ENCODE results near the gene ASCL5. TPM values are rescaled to one million over a fixed set of nuclear protein-coding genes. Genes with fewer than 3 reads are reported as not detected.

ASCL5 gene
- polyA plus RNA-seq, 1 donor (not counting 4 experiments of a cell fraction or from before 2014, with no cell fraction given), result not detected

DNA sequence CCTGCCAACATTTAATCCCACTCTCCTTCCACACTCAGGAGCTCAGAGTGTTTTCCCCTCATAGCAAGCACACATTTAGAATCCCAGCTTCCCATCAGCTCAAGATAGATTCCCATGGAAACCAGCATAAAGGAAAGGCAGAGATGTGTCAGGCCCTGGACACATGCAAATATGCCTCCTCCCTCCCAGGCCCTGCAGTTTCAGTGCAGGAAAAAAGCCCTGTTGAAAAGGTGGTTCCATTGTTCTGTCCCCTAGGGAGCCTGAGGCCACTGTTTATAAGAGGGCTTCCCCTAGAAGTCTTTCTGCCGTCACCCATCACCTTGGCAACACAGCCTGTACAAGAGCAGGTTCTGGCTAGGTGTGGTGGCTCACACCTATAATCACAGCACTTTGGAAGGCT, 18.4 kb downstream of the ASCL5 start:
- Histone ChIP-seq H4K20me1 (ENCODE audit: control insufficient read depth, extremely low read depth, insufficient read depth, low read length) (no peaks in the 10 kb centered on the region), H3K36me3 (ENCODE audit: control insufficient read depth in 2 of 2, extremely low read depth in 1 of 2, insufficient read depth in 2 of 2, low read length in 2 of 2) (no peaks in the 10 kb centered on the region), H3K27me3 (ENCODE audit: control insufficient read depth, extremely low read depth, insufficient read depth, low read length) (peaks cover 6% of the 10 kb centered on the region), H3K79me2 (ENCODE audit: control insufficient read depth, insufficient read depth, low read length) (no peaks in the 10 kb centered on the region), H3K9me3 (ENCODE audit: control insufficient read depth, low read depth, low read length) (no peaks in the 10 kb centered on the region), H3K4me2 (ENCODE audit: control insufficient read depth, extremely low read depth, insufficient read depth, low read depth, low read length) (no peak overlapping the region), H2AFZ (ENCODE audit: control insufficient read depth, low read length) (no peak overlapping the region), H3K4me3 (ENCODE audit: control insufficient read depth in 2 of 3, extremely low read depth in 1 of 3, insufficient read depth in 2 of 3, low read depth in 1 of 3, low read length in 3 of 3) (no peak overlapping the region), H3K9ac (ENCODE audit: control insufficient read depth, extremely low read depth, insufficient read depth, low read length) (no peak overlapping the region), H3K27ac (ENCODE audit: control insufficient read depth, insufficient read depth, low read length) (no peak overlapping the region), H3K4me1 (ENCODE audit: control insufficient read depth, extremely low read depth, insufficient read depth, low read length) (no peaks in the 10 kb centered on the region), H3K9me1 (ENCODE audit: control insufficient read depth, extremely low read depth, insufficient read depth, low read length) (no peaks in the 10 kb centered on the region)
- TF ChIP-seq EZH2 (IDR thresholded peaks at IDR 0.05; ENCODE audit: low read length) (no peak), CTCF (optimal IDR thresholded peaks at IDR 0.05 in 1 of 3, IDR thresholded peaks at IDR 0.05 in 1 of 3, conservative IDR thresholded peaks at IDR 0.05 in 1 of 3; ENCODE audit: extremely low read depth in 1 of 3, insufficient read depth in 2 of 3, low read length in 3 of 3) (no peak)
- FAIRE-seq (no peak), DNase-seq (ENCODE audit: low read depth, low spot score) (no peak)
- dilution Hi-C loops (cut with MboI; ENCODE audit: extremely low pct_ligation_motif_present, low sequenced_read_pairs), result no loop called here

DNA sequence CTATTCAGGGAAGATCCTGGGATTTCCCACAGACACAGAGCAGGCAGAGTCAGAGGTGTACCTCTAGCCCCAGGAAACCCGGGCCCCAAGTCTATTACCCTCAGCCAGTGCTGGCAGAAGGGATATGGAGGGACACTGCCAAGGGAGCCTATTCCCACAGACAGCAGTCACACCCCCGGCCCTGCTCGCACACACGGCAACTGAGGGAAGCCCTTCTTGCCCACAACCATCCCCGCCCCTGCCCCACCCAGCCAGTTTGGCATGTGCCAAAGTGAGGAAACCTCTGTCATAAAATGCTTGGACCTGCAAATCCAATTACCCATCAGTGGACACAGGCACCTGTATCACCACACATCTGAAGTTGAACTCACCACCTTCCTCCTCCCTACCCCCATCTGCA, 21.3 kb downstream of the ASCL5 start:
- Histone ChIP-seq H3K4me1 (ENCODE audit: control insufficient read depth, extremely low read depth, insufficient read depth, low read length) (no peaks in the 10 kb centered on the region), H3K4me3 (ENCODE audit: control insufficient read depth in 2 of 3, extremely low read depth in 1 of 3, insufficient read depth in 2 of 3, low read depth in 1 of 3, low read length in 3 of 3) (no peak overlapping the region), H3K36me3 (ENCODE audit: control insufficient read depth in 2 of 2, extremely low read depth in 1 of 2, insufficient read depth in 2 of 2, low read length in 2 of 2) (no peaks in the 10 kb centered on the region), H3K4me2 (ENCODE audit: control insufficient read depth, extremely low read depth, insufficient read depth, low read depth, low read length) (no peak overlapping the region), H4K20me1 (ENCODE audit: control insufficient read depth, extremely low read depth, insufficient read depth, low read length) (no peaks in the 10 kb centered on the region), H2AFZ (ENCODE audit: control insufficient read depth, low read length) (no peak overlapping the region), H3K27ac (ENCODE audit: control insufficient read depth, insufficient read depth, low read length) (no peak overlapping the region), H3K9ac (ENCODE audit: control insufficient read depth, extremely low read depth, insufficient read depth, low read length) (no peak overlapping the region), H3K9me1 (ENCODE audit: control insufficient read depth, extremely low read depth, insufficient read depth, low read length) (no peaks in the 10 kb centered on the region), H3K27me3 (ENCODE audit: control insufficient read depth, extremely low read depth, insufficient read depth, low read length) (peaks cover 10% of the 10 kb centered on the region), H3K79me2 (ENCODE audit: control insufficient read depth, insufficient read depth, low read length) (no peaks in the 10 kb centered on the region), H3K9me3 (ENCODE audit: control insufficient read depth, low read depth, low read length) (no peaks in the 10 kb centered on the region)
- dilution Hi-C loops (cut with MboI; ENCODE audit: extremely low pct_ligation_motif_present, low sequenced_read_pairs), result no loop called here
- DNase-seq (ENCODE audit: low read depth, low spot score) (no peak), FAIRE-seq (no peak)
- TF ChIP-seq CTCF (optimal IDR thresholded peaks at IDR 0.05 in 1 of 3, IDR thresholded peaks at IDR 0.05 in 1 of 3, conservative IDR thresholded peaks at IDR 0.05 in 1 of 3; ENCODE audit: extremely low read depth in 1 of 3, insufficient read depth in 2 of 3, low read length in 3 of 3) (no peak), EZH2 (IDR thresholded peaks at IDR 0.05; ENCODE audit: low read length) (no peak)
